ENCODE results near the gene RBM42.

DNA sequence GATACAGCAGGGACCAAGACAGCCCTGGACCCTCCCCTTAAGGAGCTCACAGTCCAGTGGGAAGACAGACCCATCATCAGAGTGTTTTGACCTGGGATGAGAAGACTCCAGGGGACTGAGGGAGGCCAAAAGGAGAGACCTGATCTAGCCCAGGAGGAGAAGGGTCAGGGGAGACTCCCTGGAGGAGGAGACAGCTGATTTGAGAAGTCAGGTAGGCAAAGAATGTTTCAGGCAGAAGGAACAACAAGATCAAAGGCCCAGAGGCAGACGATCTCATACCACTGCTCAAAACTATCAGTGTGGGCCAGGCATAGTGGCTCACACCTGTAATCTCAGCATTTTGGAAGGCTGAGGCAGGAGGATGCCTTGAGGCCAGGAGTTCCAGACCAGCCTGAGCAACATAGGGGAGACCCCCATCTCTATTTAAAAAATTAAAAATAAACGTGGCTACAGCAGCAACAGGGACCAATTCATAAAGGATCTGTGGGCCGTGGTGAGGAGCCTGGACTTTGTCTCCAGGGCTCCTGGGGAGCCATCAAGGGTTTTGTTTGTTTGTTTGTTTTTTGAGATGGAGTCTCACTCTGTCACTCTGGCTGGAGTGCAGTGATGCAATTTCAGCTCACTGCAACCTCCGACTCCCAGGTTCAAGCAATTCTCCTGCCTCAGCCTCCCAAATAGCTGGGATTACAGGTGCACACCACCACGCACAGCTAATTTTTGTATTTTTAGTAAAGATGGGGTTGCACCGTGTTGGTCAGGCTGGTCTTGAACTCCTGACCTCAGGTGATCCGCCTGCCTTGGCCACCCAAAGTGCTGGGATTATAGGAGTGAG lies 17.1 kb downstream of the RBM42 start:
- TF ChIP-seq, protein P1, sequence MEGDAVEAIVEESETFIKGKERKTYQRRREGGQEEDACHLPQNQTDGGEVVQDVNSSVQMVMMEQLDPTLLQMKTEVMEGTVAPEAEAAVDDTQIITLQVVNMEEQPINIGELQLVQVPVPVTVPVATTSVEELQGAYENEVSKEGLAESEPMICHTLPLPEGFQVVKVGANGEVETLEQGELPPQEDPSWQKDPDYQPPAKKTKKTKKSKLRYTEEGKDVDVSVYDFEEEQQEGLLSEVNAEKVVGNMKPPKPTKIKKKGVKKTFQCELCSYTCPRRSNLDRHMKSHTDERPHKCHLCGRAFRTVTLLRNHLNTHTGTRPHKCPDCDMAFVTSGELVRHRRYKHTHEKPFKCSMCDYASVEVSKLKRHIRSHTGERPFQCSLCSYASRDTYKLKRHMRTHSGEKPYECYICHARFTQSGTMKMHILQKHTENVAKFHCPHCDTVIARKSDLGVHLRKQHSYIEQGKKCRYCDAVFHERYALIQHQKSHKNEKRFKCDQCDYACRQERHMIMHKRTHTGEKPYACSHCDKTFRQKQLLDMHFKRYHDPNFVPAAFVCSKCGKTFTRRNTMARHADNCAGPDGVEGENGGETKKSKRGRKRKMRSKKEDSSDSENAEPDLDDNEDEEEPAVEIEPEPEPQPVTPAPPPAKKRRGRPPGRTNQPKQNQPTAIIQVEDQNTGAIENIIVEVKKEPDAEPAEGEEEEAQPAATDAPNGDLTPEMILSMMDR (IDR thresholded peaks at IDR 0.05), result no peak
- TF ChIP-seq POLR2A (IDR thresholded peaks at IDR 0.05), result no peak
